ENCODE results near the gene TRAPPC14.

- no peak for TF ChIP-seq EP300 (IDR thresholded peaks at IDR 0.05)
- TF ChIP-seq CTCF (IDR thresholded peaks at IDR 0.05), result no peak
- TF ChIP-seq POLR2A (IDR thresholded peaks at IDR 0.05), result no peak
- TF ChIP-seq POLR2AphosphoS5 (IDR thresholded peaks at IDR 0.05), result no peak
Measured at GRCh38 chr7:100124301-100125230, 34.0 kb downstream of the TRAPPC14 start.
